Measurements from ENCODE around the gene MCCC1.

The MCCC1 gene

GRCh38 chr3:182970811-182971418, 128.4 kb downstream of the MCCC1 start:
- no peak for TF ChIP-seq EP300 (IDR thresholded peaks at IDR 0.05; ENCODE audit: borderline replicate concordance)
- no peak for TF ChIP-seq MAX (IDR thresholded peaks at IDR 0.05)
- TF ChIP-seq FOXM1 (IDR thresholded peaks at IDR 0.05; ENCODE audit: borderline replicate concordance, low read depth), result no peak

- TF ChIP-seq NFIC (IDR thresholded peaks at IDR 0.05) (no peak), REST (IDR thresholded peaks at IDR 0.05; ENCODE audit: low read depth) (no peak), YY1 (IDR thresholded peaks at IDR 0.05; ENCODE audit: low read depth) (no peak), TEAD4 (IDR thresholded peaks at IDR 0.05) (no peak), CEBPB (IDR thresholded peaks at IDR 0.05) (no peak), MAX (IDR thresholded peaks at IDR 0.05) (no peak), TCF12 (IDR thresholded peaks at IDR 0.05; ENCODE audit: low read depth) (no peak)
Observed at GRCh38 chr3:182969853-182970252, 129.4 kb downstream of the MCCC1 start.

- TF ChIP-seq RAD21 (IDR thresholded peaks at IDR 0.05; ENCODE audit: low read depth), result no peak
- TF ChIP-seq TAF1 (IDR thresholded peaks at IDR 0.05; ENCODE audit: low read depth), result no peak
- TF ChIP-seq TEAD4 (IDR thresholded peaks at IDR 0.05), result no peak
- no peak for TF ChIP-seq YY1 (IDR thresholded peaks at IDR 0.05; ENCODE audit: low read depth)
- no peak for TF ChIP-seq EP300 (IDR thresholded peaks at IDR 0.05; ENCODE audit: borderline replicate concordance)
- TF ChIP-seq USF1 (IDR thresholded peaks at IDR 0.05), result no peak
Observed at GRCh38 chr3:182969277-182969676, 130.0 kb downstream of the MCCC1 start.

- TF ChIP-seq TCF12 (IDR thresholded peaks at IDR 0.05; ENCODE audit: low read depth) (no peak), TEAD4 (IDR thresholded peaks at IDR 0.05) (no peak), MAX (IDR thresholded peaks at IDR 0.05) (no peak), NFIC (IDR thresholded peaks at IDR 0.05) (no peak), TAF1 (IDR thresholded peaks at IDR 0.05; ENCODE audit: low read depth) (no peak), EP300 (IDR thresholded peaks at IDR 0.05; ENCODE audit: borderline replicate concordance) (no peak), CREB1 (IDR thresholded peaks at IDR 0.05; ENCODE audit: low read depth) (no peak), ZBTB7A (IDR thresholded peaks at IDR 0.05; ENCODE audit: low read depth) (no peak), YY1 (IDR thresholded peaks at IDR 0.05; ENCODE audit: low read depth) (no peak), USF1 (IDR thresholded peaks at IDR 0.05) (no peak), EGR1 (IDR thresholded peaks at IDR 0.05) (no peak), CEBPB (IDR thresholded peaks at IDR 0.05) (no peak), REST (IDR thresholded peaks at IDR 0.05; ENCODE audit: low read depth) (no peak), FOXM1 (IDR thresholded peaks at IDR 0.05; ENCODE audit: borderline replicate concordance, low read depth) (no peak), RAD21 (IDR thresholded peaks at IDR 0.05; ENCODE audit: low read depth) (no peak)
Observed at GRCh38 chr3:182967218-182968204, 131.8 kb downstream of the MCCC1 start.

GRCh38 chr3:182965861-182966366, 133.4 kb downstream of the MCCC1 start:
- no peak for TF ChIP-seq TCF12 (IDR thresholded peaks at IDR 0.05; ENCODE audit: low read depth)
- no peak for TF ChIP-seq EGR1 (IDR thresholded peaks at IDR 0.05)
- no peak for TF ChIP-seq ZBTB7A (IDR thresholded peaks at IDR 0.05; ENCODE audit: low read depth)
- TF ChIP-seq REST (IDR thresholded peaks at IDR 0.05; ENCODE audit: low read depth), result no peak
- TF ChIP-seq CREB1 (IDR thresholded peaks at IDR 0.05; ENCODE audit: low read depth), result no peak
- TF ChIP-seq USF1 (IDR thresholded peaks at IDR 0.05), result no peak
- no peak for TF ChIP-seq EP300 (IDR thresholded peaks at IDR 0.05; ENCODE audit: borderline replicate concordance)
- TF ChIP-seq YY1 (IDR thresholded peaks at IDR 0.05; ENCODE audit: low read depth), result no peak
- TF ChIP-seq RAD21 (IDR thresholded peaks at IDR 0.05; ENCODE audit: low read depth), result no peak
- no peak for TF ChIP-seq FOXM1 (IDR thresholded peaks at IDR 0.05; ENCODE audit: borderline replicate concordance, low read depth)
- no peak for TF ChIP-seq CEBPB (IDR thresholded peaks at IDR 0.05)
- TF ChIP-seq TEAD4 (IDR thresholded peaks at IDR 0.05), result no peak
- no peak for TF ChIP-seq MAX (IDR thresholded peaks at IDR 0.05)
- no peak for TF ChIP-seq NFIC (IDR thresholded peaks at IDR 0.05)
- no peak for TF ChIP-seq TAF1 (IDR thresholded peaks at IDR 0.05; ENCODE audit: low read depth)
